Vagina (tissue), 2 donors: ENCODE measurements around the gene HDAC11. TPM values are rescaled to one million over a fixed set of nuclear protein-coding genes. Genes with fewer than 3 reads are reported as not detected.

ENCODE experiments used
- DNase-seq, 2 donors: peaks; one replicate each; pipeline ENCODE4 v3.0.0-alpha.2; 2017; ENCODE audit errors: extremely low spot score in 2 of 2
- H3K27ac ChIP-seq: fragments of 200-600 bp; sonication (generic); one replicate; pipeline ENCODE4 v1.5.1; 2019
- H3K27me3 ChIP-seq: fragments of 200-600 bp; sonication (generic); one replicate; pipeline ENCODE4 v1.5.1; 2019
- H3K36me3 ChIP-seq, 2 donors: fragments of 200-600 bp; sonication (generic); one replicate each; pipeline ENCODE4 v1.5.1; 2017 to 2019
- H3K4me1 ChIP-seq: fragments of 200-600 bp; sonication (generic); one replicate; pipeline ENCODE4 v1.5.1; 2019
- H3K4me3 ChIP-seq, 2 donors: fragments of 200-600 bp; sonication (generic); 1 replicate in 1 of 2; 2 replicates in 1 of 2; pipeline ENCODE4 v1.5.1; 2016 to 2019
- H3K9me3 ChIP-seq: fragments of 200-600 bp; sonication (generic); one replicate; pipeline ENCODE4 v1.5.1; 2019
- CTCF ChIP-seq, 3 experiments: fragments of 450-650 bp in 2 of 3; fragments of 200-600 bp in 1 of 3; sonication (generic) in 1 of 3; IDR thresholded peaks; one replicate each; pipeline ENCODE4 v1.5.1; 2017 to 2019; ENCODE audit warnings: antibody characterized with exemption in 3 of 3, mild to moderate bottlenecking in 2 of 3, moderate library complexity in 2 of 3
- POLR2A ChIP-seq, 2 donors: fragments of 450-650 bp; IDR thresholded peaks; one replicate each; pipeline ENCODE4 v1.6.1; 2017; ENCODE audit warnings: antibody characterized with exemption in 2 of 2, mild to moderate bottlenecking in 2 of 2, moderate library complexity in 2 of 2
- POLR2AphosphoS5 ChIP-seq, 2 donors: sonication (generic); formaldehyde crosslinking; IDR thresholded peaks; one replicate each; pipeline ENCODE4 v1.9.0; 2017; ENCODE audit warnings: antibody characterized with exemption in 2 of 2, mild to moderate bottlenecking in 2 of 2, low read depth in 1 of 2; ENCODE audit not compliant: insufficient read depth in 1 of 2
- intact Hi-C: fragments of 100-400 bp; cut with DNase I; formaldehyde crosslinking; loops from one replicate; pipeline ENCODE4 v1.15.1; 2023
- total RNA-seq: library from RNA; depleted of rRNA; stranded (reverse); fragments of >200 nt; gene quantifications from one replicate; pipeline ENCODE4 v1.2.3, GENCODE V29; 2016

Gene HDAC11
- total RNA-seq, 1 donor from 2014 or later = 12.0 TPM

GRCh38 chr3:13544951-13545651 lies 65.0 kb downstream of the HDAC11 start:
- TF ChIP-seq POLR2AphosphoS5 (IDR thresholded peaks at IDR 0.05; ENCODE audit: insufficient read depth in 1 of 2, low read depth in 1 of 2) (no peak), POLR2A (IDR thresholded peaks at IDR 0.05) (no peak), CTCF (IDR thresholded peaks at IDR 0.05) (no peak)
- no peak for DNase-seq
- Histone ChIP-seq H3K27me3 (no peaks in the 10 kb centered on the region), H3K36me3 (no peaks in the 10 kb centered on the region), H3K4me1 (peaks cover 38% of the 10 kb centered on the region), H3K27ac (peak overlapping the region; percentile 93), H3K4me3 (no peak overlapping the region), H3K9me3 (no peaks in the 10 kb centered on the region)
- intact Hi-C loops = no loop called here

GRCh38 chr3:13545952-13546454 lies 65.9 kb downstream of the HDAC11 start:
- intact Hi-C loops = no loop called here
- Histone ChIP-seq H3K27me3 (no peaks in the 10 kb centered on the region), H3K36me3 (no peaks in the 10 kb centered on the region), H3K4me1 (peaks cover 40% of the 10 kb centered on the region), H3K27ac (peak overlapping the region; percentile 93), H3K9me3 (no peaks in the 10 kb centered on the region), H3K4me3 (no peak overlapping the region)
- no peak for TF ChIP-seq CTCF (IDR thresholded peaks at IDR 0.05)
- no peak for TF ChIP-seq POLR2A (IDR thresholded peaks at IDR 0.05)
- no peak for TF ChIP-seq POLR2AphosphoS5 (IDR thresholded peaks at IDR 0.05; ENCODE audit: insufficient read depth in 1 of 2, low read depth in 1 of 2)
- no peak for DNase-seq

- H3K4me1 ChIP-seq = peaks cover 47% of the 10 kb centered on the region
Observed at GRCh38 chr3:13546667-13547171, 66.6 kb downstream of the HDAC11 start.

GRCh38 chr3:13547591-13548371 lies 67.7 kb downstream of the HDAC11 start:
- Histone ChIP-seq H3K27ac (peak overlapping the region; percentile 93), H3K9me3 (no peaks in the 10 kb centered on the region), H3K4me1 (peaks cover 57% of the 10 kb centered on the region), H3K36me3 (no peaks in the 10 kb centered on the region), H3K4me3 (no peak overlapping the region), H3K27me3 (no peaks in the 10 kb centered on the region)
- DNase-seq = no peak
- TF ChIP-seq POLR2A (IDR thresholded peaks at IDR 0.05) (no peak), POLR2AphosphoS5 (IDR thresholded peaks at IDR 0.05; ENCODE audit: insufficient read depth in 1 of 2, low read depth in 1 of 2) (no peak), CTCF (IDR thresholded peaks at IDR 0.05) (no peak)
- intact Hi-C loops = no loop called here

More at GRCh38 chr3:13546667-13547171, 66.6 kb downstream of the HDAC11 start:
- TF ChIP-seq POLR2AphosphoS5 (IDR thresholded peaks at IDR 0.05; ENCODE audit: insufficient read depth in 1 of 2, low read depth in 1 of 2) (no peak), CTCF (IDR thresholded peaks at IDR 0.05) (no peak)
- Histone ChIP-seq H3K4me3 (no peak overlapping the region), H3K27ac (peak overlapping the region; percentile 93), H3K36me3 (no peaks in the 10 kb centered on the region), H3K27me3 (no peaks in the 10 kb centered on the region), H3K9me3 (no peaks in the 10 kb centered on the region)
- no peak for DNase-seq
- intact Hi-C loops = no loop called here
